GM21526 (cell line): ENCODE data around the gene TMEM52.

Experiments used
- ATAC-seq: cut with Tn5 transposase; IDR thresholded peaks from one replicate; pipeline ENCODE4 v1.9.1; 2021; ENCODE audit warnings: moderate library complexity; ENCODE audit not compliant: unreplicated experiment, low FRiP score

TMEM52 gene

DNA sequence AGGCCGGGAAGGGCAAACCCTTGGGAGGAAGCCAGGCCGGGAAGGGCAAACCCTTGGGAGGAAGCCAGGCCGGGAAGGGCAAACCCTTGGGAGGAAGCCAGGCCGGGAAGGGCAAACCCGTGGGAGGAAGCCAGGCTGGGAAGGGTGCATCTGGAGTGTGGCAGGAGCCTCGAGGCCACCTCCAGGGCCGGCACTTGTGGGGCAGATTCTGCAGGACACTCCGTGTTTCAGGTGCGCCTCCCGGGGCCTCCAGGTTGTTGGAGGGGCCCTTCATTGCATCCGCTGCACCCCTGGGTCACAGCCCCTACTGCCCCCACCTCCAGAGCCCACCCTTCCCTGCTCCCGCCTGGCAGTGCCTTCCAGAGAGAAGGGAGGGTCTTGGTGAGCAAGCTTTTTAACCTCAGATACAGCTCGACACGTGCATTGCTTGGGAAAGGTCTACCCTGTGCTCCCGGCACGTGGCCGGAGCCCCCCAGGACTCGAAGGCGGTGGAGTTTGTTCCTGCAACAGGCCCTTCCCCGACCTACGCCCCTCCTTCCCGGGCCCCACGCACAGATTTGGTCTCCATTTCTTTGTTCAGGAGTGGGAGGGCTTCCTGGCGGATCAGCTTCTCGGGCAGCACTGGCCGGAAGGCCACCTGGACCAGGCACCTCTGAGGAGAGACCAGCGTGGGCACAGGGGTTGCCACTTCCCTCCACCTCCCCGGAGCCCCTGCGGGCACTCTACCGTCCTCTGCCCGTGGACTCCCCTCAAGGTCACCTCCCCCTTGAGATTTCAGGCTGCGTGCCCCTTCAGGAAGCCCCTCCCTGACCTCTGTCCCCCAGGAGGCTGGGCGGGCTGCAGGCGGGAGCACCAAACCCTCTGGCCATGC lies 9.4 kb upstream of the TMEM52 start:
- no peak for ATAC-seq

DNA sequence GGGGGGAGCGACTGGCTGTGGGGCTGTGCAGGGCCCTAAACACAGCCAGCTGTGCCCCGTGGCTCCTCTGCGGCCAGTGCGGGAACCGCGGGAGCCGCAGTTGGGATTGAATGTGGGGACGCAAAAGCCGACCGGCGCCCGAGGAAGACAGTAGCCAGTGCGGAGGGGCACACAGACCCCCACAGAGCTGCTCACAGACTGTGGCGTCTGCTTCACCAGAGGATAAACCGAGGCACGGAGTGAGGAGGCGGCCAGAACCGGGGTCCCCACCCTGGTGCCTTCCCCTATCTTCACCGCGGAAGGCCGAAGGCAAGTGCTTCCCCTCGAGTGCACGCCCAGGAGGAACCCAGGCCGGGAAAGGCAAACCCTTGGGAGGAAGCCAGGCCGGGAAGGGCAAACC lies 8.7 kb upstream of the TMEM52 start:
- no peak for ATAC-seq

DNA sequence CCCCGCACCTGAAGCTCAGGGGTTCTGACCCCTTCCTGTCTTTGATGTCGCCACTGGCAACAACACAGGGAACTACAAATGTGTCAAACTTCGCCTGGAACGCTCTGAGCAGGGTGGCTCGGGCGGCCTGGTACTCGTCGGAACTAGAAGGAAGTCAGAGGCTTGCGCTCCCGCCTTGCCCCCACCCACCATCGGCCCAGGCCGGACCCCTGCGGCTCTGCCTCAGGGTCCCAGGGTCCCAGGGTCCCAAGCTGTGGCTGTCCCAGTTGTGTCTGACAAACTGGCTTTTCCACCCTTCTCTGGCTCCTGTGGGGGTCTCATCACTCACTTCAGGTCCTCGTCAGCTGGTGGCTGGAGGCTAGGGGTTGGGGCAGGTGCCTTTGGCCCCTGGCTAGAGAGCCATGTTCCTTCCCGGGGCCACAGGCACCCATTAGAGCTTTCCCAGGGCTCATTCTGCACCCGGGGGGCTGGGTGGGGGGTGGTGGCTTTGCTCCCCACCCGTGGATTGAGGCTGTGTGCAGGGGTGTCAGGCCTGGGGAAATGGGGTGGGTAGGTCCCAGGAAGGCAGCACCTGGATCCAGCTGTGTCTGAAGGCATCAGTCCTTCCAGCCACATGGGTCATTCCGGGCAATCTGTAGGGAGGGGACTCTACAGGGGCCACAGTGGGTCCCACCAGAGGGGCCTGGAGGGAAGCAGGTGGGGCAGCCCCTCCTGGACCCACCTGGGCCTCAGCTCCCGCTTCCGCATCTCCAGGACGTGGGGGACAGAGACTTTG lies 8.0 kb upstream of the TMEM52 start:
- no peak for ATAC-seq

DNA sequence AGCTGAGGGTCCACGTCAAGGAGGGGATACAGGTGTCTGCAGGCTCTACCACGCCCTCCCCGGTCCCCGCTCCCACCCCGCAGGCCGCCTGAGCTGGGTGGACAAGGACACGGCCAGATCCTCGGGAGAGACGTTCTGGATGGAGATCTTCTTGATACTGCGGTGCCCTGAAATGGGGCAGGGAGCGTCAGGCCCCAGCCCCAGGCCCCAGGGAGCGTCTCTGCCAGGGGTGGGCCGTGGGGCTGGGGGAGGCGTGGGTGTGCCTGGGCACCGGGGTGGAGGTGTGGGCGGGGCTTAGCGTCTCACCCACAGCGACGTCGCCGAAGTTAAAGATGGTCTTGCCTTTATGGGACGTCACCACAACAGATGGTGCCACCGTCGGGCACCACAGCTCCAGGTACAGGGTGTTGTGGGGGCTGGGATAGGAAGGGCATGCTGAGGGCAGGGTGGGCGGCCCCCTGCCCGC lies 7.3 kb upstream of the TMEM52 start:
- ATAC-seq: no peak

DNA sequence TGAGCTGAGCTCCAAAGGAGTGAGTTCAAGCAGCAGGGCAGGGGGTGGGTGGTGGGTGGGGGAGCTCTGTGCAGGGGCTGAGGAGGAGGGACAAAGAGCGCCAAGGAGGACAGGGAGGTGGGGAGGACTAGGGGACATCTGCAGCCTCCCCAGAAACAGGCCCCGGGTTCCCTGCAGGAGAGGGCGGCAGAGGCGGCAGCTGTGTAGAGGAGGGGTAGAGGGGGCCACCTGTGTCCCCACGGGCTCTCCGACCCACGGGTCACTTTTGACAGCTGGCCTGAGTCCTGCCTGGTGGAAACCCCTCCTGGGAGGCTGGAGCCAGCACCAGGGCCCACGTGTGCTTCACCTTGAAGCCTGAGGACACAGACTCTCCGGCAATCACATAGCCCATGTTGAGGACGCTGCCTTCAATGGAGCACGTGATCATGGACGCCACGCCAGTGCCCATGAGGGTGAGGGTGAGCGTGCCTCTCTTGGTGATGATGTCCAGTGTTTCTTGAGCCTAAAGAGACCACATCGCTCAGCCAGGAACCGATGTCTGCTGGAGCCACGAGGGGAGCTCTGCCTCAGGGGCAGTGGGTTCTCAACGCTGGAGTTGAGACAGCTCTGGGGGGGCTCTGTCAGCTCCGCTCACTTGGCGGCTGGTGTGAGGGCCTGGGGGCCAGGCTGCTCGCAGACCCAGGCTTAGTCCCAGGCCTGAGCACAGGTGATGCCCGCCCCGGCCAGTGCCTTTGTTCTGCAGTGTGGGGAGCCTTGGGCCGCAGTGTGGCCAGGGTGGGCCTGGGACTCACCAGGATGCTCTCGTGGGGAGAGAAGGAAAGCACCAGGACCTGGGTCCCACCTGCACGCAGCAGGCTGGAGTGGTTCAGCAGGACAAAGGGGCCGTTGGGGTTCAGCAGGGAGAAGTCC lies 6.6 kb upstream of the TMEM52 start:
- no peak for ATAC-seq

DNA sequence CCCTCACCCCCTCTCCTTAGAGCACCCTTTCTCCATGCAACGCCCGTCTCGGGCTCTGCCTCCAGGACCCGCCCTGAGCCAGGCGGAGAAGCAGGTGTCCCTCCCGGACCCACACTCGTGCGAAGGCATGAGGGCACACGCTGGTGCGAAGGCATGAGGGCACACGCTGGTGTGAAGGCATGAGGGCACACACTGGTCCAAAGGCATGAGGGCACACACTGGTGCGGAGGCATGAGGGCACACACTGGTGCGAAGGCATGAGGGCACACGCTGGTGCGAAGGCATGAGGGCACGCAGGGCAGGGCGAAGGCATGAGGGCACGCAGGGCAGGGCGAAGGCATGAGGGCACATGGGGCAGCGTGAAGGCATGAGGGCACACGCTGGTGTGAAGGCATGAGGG lies 5.8 kb upstream of the TMEM52 start:
- no peak for ATAC-seq

DNA sequence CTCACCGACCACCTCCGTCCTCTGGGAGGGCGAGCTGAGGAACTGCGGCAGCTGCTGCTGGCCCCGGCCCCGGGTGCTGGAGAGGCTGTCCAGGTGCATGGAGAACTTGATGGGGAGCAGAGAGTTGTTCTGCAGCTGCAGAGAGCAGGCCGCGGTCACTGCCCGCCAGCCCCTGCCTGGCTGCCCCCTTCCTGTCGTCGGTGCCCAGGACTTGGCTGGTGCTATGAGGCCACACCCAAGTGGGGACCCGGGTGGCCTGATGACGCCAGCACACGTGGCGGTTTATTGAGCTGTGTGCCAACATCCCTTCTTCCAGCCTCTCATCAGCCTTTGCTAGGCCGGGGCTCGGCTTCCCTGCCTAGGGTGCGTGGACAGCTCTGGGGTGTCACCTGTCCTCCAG lies 5.3 kb upstream of the TMEM52 start:
- ATAC-seq: no peak

DNA sequence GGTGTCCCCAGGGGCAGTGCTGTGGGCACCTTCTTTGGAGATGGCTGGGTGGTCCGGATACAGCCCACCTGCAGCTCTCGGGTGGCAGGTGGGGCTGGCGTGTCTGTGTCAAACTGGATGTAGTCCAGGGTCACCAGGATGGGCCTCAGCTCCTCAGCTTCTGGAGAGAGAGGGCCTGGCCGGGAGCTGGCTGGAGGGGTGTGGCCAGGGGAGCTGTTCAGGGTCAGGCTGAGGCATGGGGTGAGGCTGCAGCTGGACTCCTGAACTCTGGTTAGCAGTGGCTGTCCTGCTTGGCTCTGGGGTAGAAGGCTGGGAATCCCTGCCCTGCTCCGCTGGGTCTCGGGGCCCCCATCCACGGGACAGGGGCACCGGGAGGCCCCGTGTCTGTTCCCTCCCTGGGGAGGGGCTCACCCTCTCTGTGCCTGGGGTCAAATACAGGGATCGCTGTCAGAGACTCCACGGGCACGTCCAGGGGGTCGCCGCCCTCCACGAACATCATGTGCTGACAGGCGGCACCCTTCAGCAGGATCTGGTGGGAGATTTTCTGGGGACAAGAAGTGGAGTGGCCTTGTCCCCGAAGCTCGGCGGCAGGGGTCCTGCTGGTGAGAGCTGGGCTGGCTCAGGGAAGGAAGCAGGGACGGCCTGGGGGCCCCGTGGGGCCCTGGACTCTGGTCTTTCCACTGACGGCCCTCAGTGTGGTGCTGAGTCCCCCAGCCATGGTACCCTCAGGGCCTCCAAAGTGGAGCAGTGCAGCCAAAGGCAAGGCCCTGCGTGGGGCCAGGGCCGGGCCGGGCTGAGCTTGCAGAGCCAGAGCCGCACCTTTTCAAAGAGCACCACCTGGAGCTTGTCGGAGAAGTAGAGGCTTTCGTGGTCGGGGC lies 4.1 kb upstream of the TMEM52 start:
- no peak for ATAC-seq

DNA sequence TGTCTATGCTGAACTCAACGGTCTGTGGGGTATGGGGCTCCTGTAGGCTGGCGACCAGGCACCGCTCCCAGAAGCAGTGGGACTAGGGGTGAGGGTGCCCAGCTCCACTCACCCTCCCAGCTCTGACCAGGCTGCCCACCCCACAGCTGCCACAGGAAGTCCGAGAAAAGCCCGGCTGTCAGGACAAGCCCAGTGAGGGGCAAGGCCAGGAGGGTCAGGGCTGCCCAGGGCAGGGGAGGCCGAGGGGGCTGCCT lies 3.5 kb upstream of the TMEM52 start:
- no peak for ATAC-seq

DNA sequence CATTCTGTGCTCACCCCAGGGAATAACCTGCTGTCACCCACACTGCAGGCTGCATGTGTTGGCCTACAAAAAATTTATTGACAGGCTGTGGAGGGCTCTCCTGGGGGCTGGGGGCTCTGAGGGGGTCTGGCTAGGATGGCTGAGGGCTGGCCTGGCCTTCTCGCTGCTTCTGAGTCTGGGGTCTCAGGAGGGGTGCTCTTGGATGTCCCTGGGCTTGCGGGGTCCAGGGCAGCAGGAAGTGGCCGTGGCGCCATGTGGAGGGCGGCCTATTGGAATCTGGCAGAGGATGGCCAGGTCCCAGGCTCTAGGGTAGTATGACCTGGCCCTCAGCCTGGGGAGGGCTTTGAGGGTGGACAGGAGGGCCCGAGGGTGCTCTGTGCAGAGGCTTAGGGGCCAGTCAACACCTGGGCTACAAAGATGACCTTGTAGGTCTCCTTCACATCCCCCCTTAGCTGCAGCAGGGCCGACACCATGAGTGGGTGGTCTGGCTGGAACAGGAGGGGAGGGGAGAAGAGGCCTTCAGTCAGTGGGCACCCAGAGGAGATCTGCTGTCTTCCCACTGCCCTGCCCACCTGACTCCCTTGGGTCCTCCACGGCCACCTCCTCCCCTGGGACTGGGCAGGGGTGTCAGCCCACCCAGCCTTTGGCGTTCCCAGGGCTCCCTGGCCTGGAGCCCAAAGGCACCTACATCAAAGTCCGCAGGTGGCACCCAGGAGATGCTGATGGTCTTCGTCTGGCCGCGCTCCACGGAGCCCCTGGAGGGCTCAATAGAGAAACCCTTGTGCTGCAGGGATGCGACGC lies 3.0 kb upstream of the TMEM52 start:
- no peak for ATAC-seq

DNA sequence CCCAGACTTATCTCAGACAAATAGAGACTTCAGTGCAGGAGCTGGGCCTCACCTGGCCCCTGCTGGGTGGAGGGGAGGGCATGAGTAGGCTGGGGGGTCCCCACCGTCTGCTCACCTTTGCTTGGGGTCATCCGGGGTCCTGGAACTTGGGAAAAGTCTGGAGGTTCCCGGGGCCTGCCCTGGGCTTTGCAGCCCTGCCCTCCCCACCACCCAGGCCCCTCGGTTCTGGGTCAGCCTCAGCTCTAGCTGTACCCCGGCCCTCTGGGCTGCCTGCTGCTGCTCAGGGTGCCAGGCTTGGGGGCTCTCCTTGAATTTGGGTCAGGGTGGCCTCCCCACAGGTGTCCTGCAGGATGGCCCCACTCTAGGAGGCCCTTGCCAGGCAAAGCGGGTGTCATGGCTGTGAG lies 2.4 kb upstream of the TMEM52 start:
- no peak for ATAC-seq

DNA sequence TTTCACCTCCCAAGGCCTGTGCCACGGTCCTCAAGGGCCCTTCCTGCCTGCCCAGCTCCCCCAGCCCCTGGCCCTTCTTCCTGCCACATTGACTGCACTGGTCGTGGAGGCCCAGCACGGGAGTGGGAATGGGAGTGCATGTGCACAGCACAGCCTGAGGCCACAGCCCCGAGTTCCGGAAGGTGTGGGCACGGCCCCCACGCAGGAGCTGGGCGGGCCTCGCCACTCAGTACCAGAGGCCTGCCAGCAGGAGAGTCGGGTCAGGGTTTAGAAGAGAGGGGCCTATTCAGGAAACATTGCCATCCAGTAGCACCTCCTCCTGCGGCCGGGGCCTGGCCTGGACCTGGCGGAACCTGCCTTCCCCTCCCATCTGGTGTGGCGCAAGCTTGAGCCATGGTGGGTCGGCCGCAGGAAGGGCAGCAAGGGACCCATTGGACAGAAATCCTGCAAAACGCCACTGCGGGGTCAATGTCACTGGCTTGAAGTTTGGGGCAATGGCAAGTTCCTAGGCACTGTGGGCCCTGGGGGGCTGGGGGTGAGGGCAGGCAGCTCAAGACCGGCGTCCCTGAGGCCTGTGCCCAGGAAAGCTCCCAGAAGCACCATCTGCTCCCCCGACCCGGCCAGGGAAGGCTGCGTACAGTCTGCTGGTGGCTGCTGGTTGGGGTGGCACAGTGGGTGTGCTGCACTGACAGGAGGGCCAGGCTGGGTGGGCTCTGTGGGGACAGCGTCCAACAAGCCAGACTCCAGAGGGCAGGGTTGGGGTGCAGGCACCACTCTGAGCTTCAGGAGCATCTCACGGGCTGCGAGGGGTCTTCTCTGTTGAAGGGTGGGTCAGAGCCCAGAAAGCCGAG lies 1.8 kb upstream of the TMEM52 start:
- no peak for ATAC-seq

DNA sequence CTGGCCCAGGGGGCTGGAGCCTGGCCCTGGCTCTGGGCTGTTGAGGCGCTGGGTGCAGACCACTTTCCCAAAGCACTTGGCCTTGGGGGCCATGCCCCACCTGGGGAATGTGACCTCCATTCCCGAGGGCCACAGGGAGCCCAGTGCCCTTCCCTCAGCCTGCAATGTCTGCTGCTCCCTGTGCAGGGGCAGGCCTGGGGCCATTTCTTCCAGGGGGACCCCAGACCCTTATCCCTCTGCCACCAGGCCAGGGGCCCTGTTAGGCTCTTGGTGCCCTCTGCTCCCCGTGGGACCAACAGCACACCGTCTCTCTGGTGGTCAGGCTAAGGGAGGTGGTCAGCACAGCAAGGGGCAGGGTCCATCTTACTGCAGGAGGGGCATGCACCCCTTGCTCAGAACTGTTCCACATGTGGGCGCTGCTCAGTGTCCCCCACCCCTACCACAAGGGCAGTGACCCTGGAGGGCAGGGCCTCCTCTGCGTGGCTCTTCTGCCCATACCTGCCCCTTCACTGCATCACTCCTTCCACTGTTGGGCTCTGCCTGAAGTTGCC lies 1.1 kb upstream of the TMEM52 start:
- ATAC-seq: no peak

DNA sequence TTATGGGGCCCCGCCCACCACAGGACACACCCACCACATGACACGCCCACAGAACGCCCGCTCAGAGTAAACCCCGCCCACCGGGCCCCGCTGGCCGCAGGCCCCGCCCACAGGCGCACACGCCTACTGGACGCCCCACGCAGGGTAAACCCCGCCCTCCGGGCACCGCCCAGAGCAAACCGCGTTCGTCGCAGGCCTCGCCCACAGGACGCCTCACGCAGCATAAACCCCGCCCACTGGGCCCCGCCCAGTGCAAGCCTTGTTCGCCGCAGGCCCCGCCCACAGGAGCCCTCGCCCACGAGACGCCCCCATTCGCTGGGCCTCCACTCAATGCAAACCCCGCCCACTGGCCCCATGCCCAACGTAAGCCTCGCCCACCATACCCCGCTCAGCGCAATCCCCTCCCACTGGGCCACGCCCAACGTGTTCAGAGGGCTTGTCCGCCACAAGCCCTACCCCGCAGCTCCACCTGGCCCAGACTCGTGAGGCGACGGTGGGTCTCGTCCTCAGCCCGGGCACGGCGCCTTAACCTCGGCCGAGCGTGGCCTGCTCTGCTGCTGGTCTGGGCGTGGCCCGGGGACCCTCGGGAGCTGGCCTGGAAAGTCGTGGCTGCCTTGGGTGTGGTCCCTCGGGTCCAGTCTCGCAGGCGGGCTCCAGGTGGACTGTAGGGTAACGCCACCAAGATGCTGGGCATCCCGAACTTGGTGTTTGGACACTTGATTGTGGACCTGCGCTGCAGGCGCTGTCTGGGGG lies 401 bp upstream of the TMEM52 start:
- ATAC-seq: peak; percentile 62

DNA sequence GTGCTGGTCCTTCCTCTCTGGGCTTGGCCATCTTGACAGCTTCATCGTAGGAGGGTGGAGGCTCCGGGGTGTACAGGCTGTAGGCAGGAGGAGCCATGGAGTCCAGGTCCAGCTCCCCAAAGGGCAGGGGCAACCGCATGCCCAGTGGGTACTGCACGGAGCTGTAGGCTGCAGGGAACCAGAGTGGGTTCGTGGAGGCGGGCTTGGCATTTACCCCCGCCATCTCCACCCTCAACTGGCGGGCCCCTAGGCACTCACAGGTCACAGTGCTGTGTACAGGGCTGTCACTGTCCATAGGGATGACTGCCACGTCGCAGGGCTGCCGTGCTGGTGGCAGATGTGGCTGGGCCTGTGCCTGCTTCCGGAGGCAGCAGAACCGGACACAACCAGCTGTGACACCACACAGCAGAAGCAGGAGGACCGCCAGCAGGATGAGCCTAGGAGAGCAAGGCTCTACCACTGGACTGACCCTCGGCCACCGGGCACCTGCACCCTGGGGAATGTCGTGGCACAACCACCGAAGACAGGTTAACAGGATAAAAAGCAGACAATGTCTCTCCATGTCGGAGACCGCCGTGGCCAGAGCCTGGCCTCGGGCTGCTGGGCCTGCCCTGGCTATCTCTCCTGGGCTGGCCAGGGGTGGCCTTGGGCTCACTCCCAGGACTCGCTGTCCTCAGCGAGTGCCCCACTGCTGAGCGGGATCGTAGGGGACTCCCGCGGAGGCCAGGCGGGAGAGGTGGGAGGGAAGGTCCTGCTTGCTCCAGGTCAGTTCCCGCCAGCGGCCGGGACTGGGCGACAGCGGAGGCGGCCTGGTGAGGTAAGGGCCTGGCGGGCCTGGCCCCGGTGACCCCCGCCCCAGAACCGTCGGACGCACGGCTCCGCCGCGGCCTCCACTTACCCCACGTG lies 831 bp downstream of the TMEM52 start:
- peak; percentile 0 for ATAC-seq

DNA sequence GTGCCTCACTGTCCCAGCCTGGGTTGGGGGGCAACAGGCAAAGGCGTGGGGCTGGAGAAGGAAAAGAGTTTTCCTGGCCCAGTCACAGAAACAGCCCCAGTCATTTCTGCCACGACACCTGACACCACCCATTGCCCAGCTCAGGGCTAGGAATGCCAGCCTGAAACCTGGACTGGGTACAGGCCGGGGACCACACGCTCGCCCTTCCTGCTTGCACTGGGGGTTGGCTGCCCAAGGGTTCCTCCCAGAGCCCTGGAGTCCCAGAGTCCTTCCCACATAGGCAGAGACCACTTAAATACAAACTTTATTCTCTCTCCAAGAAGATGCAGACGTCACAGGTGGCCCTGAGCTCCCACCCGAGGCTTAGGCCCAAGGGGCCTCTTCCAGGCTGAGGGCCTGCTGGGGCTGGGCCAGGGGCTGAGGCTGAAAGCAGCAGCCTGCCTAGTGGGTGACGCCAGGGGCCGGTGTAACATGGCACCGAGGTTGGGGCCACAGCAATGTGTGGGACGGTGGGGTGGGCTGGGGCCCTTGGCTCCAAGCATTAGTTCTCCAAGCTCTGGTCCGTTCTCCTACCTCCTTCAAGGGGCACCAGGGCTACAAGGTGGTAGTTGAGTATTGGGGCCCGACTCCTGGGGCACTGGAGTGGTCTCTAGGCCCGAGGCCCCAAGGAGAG lies 1.6 kb downstream of the TMEM52 start:
- ATAC-seq: no peak
